Measurements from ENCODE around the gene ASTN1.

Gene ASTN1

DNA sequence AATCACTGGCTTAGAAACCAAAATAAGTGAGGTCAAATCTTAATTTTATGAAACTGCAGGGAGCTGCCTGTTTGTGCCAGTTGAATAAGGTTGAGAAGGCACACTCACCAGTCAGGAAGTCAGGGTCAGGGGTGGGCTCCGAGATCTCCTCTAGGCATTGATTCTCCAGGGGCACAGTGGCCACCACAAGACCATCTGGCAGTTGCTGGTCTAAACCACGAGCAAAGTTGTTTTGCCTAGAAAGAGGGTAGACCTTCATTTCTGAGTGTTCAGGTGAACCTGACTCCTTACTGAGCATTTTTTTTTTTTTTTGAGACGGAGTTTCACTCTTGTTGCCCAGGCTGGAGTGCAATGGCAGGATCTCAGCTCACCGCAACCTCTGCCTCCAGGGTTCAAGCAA, 220.7 kb downstream of the ASTN1 start:
- ChIA-PET POLR2A (no interaction called here), CTCF (interaction anchor here (2.0 kb wide), 1 partner anchor 10 kb away, joined by 6 read pairs; no protein-coding TSS in a partner anchor)
- no peak for DNase-seq (ENCODE audit: extremely low spot score)
- TF ChIP-seq, protein P1, sequence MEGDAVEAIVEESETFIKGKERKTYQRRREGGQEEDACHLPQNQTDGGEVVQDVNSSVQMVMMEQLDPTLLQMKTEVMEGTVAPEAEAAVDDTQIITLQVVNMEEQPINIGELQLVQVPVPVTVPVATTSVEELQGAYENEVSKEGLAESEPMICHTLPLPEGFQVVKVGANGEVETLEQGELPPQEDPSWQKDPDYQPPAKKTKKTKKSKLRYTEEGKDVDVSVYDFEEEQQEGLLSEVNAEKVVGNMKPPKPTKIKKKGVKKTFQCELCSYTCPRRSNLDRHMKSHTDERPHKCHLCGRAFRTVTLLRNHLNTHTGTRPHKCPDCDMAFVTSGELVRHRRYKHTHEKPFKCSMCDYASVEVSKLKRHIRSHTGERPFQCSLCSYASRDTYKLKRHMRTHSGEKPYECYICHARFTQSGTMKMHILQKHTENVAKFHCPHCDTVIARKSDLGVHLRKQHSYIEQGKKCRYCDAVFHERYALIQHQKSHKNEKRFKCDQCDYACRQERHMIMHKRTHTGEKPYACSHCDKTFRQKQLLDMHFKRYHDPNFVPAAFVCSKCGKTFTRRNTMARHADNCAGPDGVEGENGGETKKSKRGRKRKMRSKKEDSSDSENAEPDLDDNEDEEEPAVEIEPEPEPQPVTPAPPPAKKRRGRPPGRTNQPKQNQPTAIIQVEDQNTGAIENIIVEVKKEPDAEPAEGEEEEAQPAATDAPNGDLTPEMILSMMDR (IDR thresholded peaks at IDR 0.05; ENCODE audit: control extremely low read depth, extremely low read depth, low read depth, missing control alignments): no peak

DNA sequence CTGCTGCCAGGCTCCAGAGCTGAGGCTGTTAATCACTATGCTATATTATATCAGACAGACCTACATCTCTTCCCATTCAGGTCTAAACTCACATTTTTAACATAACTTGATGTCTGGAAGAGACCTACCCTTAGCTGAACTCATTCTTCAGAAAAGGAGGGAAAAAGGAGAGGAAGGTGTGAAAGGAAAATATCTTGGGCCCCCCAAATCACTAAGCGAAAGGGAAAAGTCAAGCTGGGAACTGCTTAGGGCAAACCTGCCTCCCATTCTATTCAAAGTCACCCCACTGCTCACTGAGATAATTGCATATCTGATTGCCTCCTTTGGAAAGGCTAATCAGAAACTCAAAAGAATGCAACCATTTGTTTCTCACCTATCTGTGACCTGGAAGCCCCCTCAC, 222.2 kb downstream of the ASTN1 start:
- TF ChIP-seq, protein P1 (IDR thresholded peaks at IDR 0.05; ENCODE audit: control extremely low read depth, extremely low read depth, low read depth, missing control alignments): no peak
- CTCF ChIA-PET: no interaction called here
- POLR2A ChIA-PET: no interaction called here
- DNase-seq (ENCODE audit: extremely low spot score): no peak

DNA sequence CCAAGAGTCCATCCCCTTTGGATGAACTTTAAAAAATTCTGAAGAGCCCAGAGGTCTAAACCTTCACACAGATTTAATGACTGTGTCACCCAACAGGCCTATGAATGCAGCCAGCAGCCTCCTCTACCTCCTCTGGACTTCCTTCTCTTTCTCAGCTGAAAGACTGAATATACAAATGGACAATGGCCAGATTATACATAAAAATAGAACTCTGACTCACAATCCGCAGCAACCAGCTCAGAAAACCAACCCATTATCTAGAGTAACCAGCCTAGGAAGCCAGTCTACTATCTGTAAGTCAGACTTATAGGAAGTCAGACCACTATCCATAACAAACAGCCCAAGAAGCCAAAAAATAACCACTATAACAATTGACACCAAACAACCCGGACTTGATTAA, 224.5 kb downstream of the ASTN1 start:
- POLR2A ChIA-PET: no interaction called here
- CTCF ChIA-PET: interaction anchor here (1.9 kb wide), 1 partner anchor 9 kb away, joined by 6 read pairs; no protein-coding TSS in a partner anchor
- no peak for DNase-seq (ENCODE audit: extremely low spot score)
- TF ChIP-seq, protein P1 (IDR thresholded peaks at IDR 0.05; ENCODE audit: control extremely low read depth, extremely low read depth, low read depth, missing control alignments): no peak

DNA sequence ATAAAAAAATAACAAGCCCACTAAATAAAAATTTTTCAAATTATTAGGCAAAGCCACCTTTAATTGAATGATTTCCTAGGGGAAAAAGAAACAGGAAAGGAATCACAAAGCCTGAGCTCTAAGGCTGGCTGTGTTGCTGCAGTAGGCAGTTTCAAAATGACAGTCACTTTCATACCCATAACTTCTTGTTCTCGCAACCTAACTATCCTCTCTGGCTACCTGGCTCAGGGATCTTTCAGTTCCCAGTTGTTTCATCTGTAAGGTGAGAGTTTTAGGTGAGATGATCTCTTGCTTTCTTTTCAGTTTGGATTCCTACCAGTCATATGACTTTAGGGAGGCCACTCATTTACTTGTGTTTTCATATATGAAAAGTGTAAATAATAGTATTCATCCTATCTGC, 226.1 kb downstream of the ASTN1 start:
- ChIA-PET CTCF (interaction anchor here (1.5 to 1.7 kb wide), 2 partner anchors 13 to 40 kb away, joined by 4 to 6 read pairs; no protein-coding TSS in a partner anchor), POLR2A (no interaction called here)
- no peak for DNase-seq (ENCODE audit: extremely low spot score)
- TF ChIP-seq, protein P1 (IDR thresholded peaks at IDR 0.05; ENCODE audit: control extremely low read depth, extremely low read depth, low read depth, missing control alignments): no peak

DNA sequence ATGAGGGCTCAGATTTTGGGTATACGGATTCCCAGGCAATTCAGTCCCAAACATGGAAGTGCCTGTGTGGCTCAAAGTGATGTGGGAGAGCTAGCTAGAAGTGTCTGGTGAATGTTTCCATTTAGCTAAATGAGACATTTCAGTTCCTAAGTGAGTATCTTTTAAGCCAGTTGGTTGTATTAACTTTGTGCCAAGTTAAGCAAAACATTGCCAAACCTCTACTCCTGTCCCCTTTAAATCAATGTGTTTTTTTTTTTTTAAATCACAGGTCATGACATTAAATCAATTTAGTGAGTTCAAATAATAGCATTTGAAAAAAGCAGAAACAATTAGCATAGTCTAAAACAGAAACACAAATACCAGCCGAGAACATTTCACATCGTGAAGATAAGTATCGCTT, 230.1 kb downstream of the ASTN1 start:
- TF ChIP-seq, protein P1 (IDR thresholded peaks at IDR 0.05; ENCODE audit: control extremely low read depth, extremely low read depth, low read depth, missing control alignments): no peak
- CTCF ChIA-PET: interaction anchor here (1.0 to 1.9 kb wide), 2 partner anchors 10 to 13 kb away, joined by 3 to 5 read pairs; no protein-coding TSS in a partner anchor
- POLR2A ChIA-PET: no interaction called here
- DNase-seq (ENCODE audit: extremely low spot score): no peak

DNA sequence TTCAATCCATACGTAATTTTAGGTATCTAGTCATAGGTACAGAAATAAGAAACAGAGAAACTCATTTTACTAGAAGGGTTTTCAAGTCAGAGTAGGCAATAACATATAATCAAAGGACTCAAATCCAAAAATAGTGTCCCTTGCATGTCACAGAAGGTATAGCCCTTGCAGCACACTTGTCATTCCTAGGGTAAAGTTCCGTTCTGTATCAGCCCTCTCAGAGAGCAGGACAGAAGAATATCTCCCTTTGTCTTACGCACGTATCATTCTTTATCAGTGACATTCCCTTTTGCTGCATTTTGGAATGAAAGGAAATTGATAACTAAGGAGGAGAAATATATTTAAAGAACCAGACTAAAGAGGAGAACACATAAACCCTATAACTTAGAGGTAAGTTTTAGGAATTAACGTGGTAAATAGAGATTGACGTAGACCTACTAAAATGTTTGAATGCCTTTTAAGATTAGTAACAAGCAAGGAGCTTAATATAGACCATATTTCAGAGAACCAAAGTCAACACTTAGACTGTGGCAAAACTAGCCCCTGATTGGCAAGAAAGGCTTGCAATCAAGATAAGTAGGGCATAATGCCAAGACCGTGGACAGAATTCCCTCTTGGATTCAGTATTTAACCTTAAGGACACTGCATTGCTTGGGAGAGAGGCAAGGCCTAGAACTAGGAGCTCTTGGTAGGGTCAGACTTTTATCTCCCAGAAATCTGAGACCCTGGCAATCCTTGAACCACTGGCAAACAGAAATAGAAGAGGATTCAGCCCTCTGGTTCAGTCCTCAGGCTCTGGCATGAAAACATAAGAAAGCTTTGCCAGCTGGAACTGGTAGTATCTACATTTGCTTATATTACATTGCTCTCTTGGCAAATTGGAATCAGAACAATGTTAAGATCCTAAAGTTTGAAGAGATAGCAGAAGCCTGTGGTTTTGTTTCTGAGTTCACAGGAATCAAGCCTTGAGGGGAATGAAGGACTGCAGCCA, 232.1 kb downstream of the ASTN1 start:
- DNase-seq (ENCODE audit: extremely low spot score): no peak
- TF ChIP-seq, protein P1 (IDR thresholded peaks at IDR 0.05; ENCODE audit: control extremely low read depth, extremely low read depth, low read depth, missing control alignments): no peak
- POLR2A ChIA-PET: no interaction called here
- CTCF ChIA-PET: interaction anchor here (1.9 kb wide), 1 partner anchor 8 kb away, joined by 5 read pairs; no protein-coding TSS in a partner anchor

Measured in GM10248 (cell line).